ENCODE measurements around the gene ZBTB11. TPM values are rescaled to one million over a fixed set of nuclear protein-coding genes. Genes with fewer than 3 reads are reported as not detected.
"Not testable (repeated sequence)": the region's sequence is repeated elsewhere in the genome, so short reads cannot be mapped to it uniquely, and the experiment has no call there.

Gene ZBTB11
- total RNA-seq, 1 donor from 2014 or later, result 68.2 TPM

GRCh38 chr3:101691685-101692671, 15.0 kb upstream of the ZBTB11 start:
- DNase-seq, result not testable (repeated sequence)

GRCh38 chr3:101690972-101691371, 14.0 kb upstream of the ZBTB11 start:
- DNase-seq, result no peak

- no peak for DNase-seq
These were observed 12.4 kb upstream of the ZBTB11 start for GRCh38 chr3:101689286-101689685.

- DNase-seq, result no peak
These were observed 10.4 kb upstream of the ZBTB11 start for GRCh38 chr3:101687142-101687931.

GRCh38 chr3:101685870-101686307, 9.0 kb upstream of the ZBTB11 start:
- no peak for DNase-seq

GRCh38 chr3:101685050-101685400, 8.1 kb upstream of the ZBTB11 start:
- no peak for DNase-seq

- no peak for DNase-seq
These were observed 3.5 kb upstream of the ZBTB11 start for GRCh38 chr3:101680466-101680865.

GRCh38 chr3:101678837-101679236, 1.9 kb upstream of the ZBTB11 start:
- DNase-seq, result not testable (repeated sequence)

- DNase-seq, result no peak
These were observed 729 bp upstream of the ZBTB11 start for GRCh38 chr3:101677436-101678286.

GRCh38 chr3:101676216-101676764, 642 bp downstream of the ZBTB11 start:
- DNase-seq, result no peak

- no peak for DNase-seq
These were observed 1.2 kb downstream of the ZBTB11 start for GRCh38 chr3:101675709-101676215.

GRCh38 chr3:101674518-101674917, 2.4 kb downstream of the ZBTB11 start:
- no peak for DNase-seq

GRCh38 chr3:101673953-101674352, 3.0 kb downstream of the ZBTB11 start:
- DNase-seq, result no peak

- DNase-seq, result no peak
These were observed 5.9 kb downstream of the ZBTB11 start for GRCh38 chr3:101671014-101671413.

GRCh38 chr3:101667844-101668243, 9.1 kb downstream of the ZBTB11 start:
- DNase-seq, result no peak

- no peak for DNase-seq
These were observed 9.6 kb downstream of the ZBTB11 start for GRCh38 chr3:101667331-101667730.

- no peak for DNase-seq
These were observed 11.1 kb downstream of the ZBTB11 start for GRCh38 chr3:101665851-101666250.

GRCh38 chr3:101665357-101665756, 11.6 kb downstream of the ZBTB11 start:
- no peak for DNase-seq

- no peak for DNase-seq
These were observed 16.2 kb downstream of the ZBTB11 start for GRCh38 chr3:101660714-101661113.

- DNase-seq, result no peak
These were observed 20.3 kb downstream of the ZBTB11 start for GRCh38 chr3:101656651-101657050.

- DNase-seq, result no peak
These were observed 30.2 kb downstream of the ZBTB11 start for GRCh38 chr3:101646726-101647125.

Data from occipital lobe (tissue), 2 donors.